B cell (primary cell): ENCODE results near the gene MYADML2. TPM values are rescaled to one million over a fixed set of nuclear protein-coding genes. Genes with fewer than 3 reads are reported as not detected.

Experiments used
- ATAC-seq: fragments of 200-7000 bp; cut with Tn5 transposase; one replicate; pipeline ENCODE4 v1.10.0; 2021; ENCODE audit warnings: low read depth, mild to moderate bottlenecking, moderate number of reproducible peaks, moderate library complexity
- CTCF ChIA-PET: fragments of 350-600 bp; sonication (Branson Sonifier 250); formaldehyde crosslinking; loops from one replicate; lab custom pipeline; 2021; ENCODE audit warnings: antibody characterized with exemption, inconsistent platforms; lab: Charles Lee
- POLR2A ChIA-PET: fragments of 350-600 bp; sonication (Branson Sonifier 250); formaldehyde crosslinking; loops from one replicate; lab custom pipeline; 2021; ENCODE audit warnings: antibody characterized with exemption; lab: Charles Lee
- DNase-seq: peaks from one replicate; pipeline ENCODE4 v3.0.0; 2013
- H2AFZ ChIP-seq: 2 replicates; pipeline ENCODE4 v1.6.1; 2012; ENCODE audit warnings: mild to moderate bottlenecking, low read depth, low read length; ENCODE audit not compliant: insufficient read depth, poor library complexity, severe bottlenecking
- H3K27ac ChIP-seq, 2 donors: 1 replicate in 1 of 2; 2 replicates in 1 of 2; pipeline ENCODE4 v1.5.1; 2012 to 2013; ENCODE audit warnings: low read length in 2 of 2, mild to moderate bottlenecking in 2 of 2, moderate library complexity in 1 of 2
- H3K27me3 ChIP-seq, 4 experiments: fragments of 200-600 bp in 1 of 4; sonication (generic) in 1 of 4; replicated peaks in 1 of 4; 1 replicate in 2 of 4; 2 replicates in 2 of 4; pipeline versions ENCODE4 v1.6.1 to v1.7.0; 2013 to 2016; ENCODE audit warnings: low read length in 3 of 4, mild to moderate bottlenecking in 2 of 4, mixed read lengths in 1 of 4, moderate library complexity in 1 of 4; ENCODE audit not compliant: insufficient read depth in 4 of 4, control insufficient read depth in 3 of 4; ENCODE audit errors: control extremely low read depth in 1 of 4
- H3K36me3 ChIP-seq, 2 experiments: replicated peaks in 1 of 2; 1 replicate in 1 of 2; 2 replicates in 1 of 2; pipeline versions ENCODE4 v1.6.1 to v1.7.1; 2013; ENCODE audit warnings: low read length in 1 of 2; ENCODE audit not compliant: insufficient read depth in 2 of 2, control insufficient read depth in 1 of 2; ENCODE audit errors: control extremely low read depth in 1 of 2, extremely low read depth in 1 of 2
- H3K4me1 ChIP-seq, 2 donors: fragments of 200-600 bp in 1 of 2; sonication (generic) in 1 of 2; 1 replicate in 1 of 2; 2 replicates in 1 of 2; pipeline versions ENCODE4 v1.5.1 to v1.6.1; 2013 to 2017; ENCODE audit warnings: low read length in 2 of 2; ENCODE audit not compliant: control insufficient read depth in 2 of 2, insufficient read depth in 2 of 2
- H3K4me2 ChIP-seq: replicated peaks from 2 replicates; pipeline ENCODE3; 2012; ENCODE audit warnings: mild to moderate bottlenecking, low read depth, low read length; ENCODE audit not compliant: poor library complexity, severe bottlenecking
- H3K4me3 ChIP-seq, 5 experiments: fragments of 200-600 bp in 1 of 5; sonication (generic) in 1 of 5; 1 replicate in 3 of 5; 2 replicates in 2 of 5; pipeline versions ENCODE4 v1.5.1 to v1.7.0; 2011 to 2016; ENCODE audit warnings: low read length in 4 of 5, mild to moderate bottlenecking in 4 of 5, low read depth in 2 of 5, control low read depth in 1 of 5, moderate library complexity in 1 of 5; ENCODE audit not compliant: insufficient read depth in 1 of 5; ENCODE audit errors: control extremely low read depth in 1 of 5, extremely low read depth in 1 of 5
- H3K79me2 ChIP-seq: fragments of 200-600 bp; sonication (generic); one replicate; pipeline ENCODE4 v1.6.0; 2016; ENCODE audit warnings: low read length; ENCODE audit not compliant: control insufficient read depth, insufficient read depth
- H3K9ac ChIP-seq: fragments of 200-600 bp; sonication (generic); 2 replicates; pipeline ENCODE4 v1.6.1; 2017; ENCODE audit warnings: mild to moderate bottlenecking, low read length, moderate library complexity
- H3K9me3 ChIP-seq, 3 donors: one replicate each; pipeline versions ENCODE4 v1.6.1 to v1.7.1; 2013; ENCODE audit warnings: low read length in 2 of 3; ENCODE audit not compliant: control insufficient read depth in 2 of 3, insufficient read depth in 1 of 3; ENCODE audit errors: control extremely low read depth in 1 of 3
- H4K20me1 ChIP-seq: 2 replicates; pipeline ENCODE4 v1.6.0; 2012; ENCODE audit warnings: mild to moderate bottlenecking, low read length; ENCODE audit not compliant: insufficient read depth, control insufficient read depth, poor library complexity, severe bottlenecking
- H3K27ac Mint-ChIP-seq: one replicate; pipeline ENCODE4 v1.8.0; 2021; ENCODE audit warnings: mixed read lengths
- H3K27me3 Mint-ChIP-seq: one replicate; pipeline ENCODE4 v1.8.0; 2021; ENCODE audit warnings: mixed read lengths
- H3K4me1 Mint-ChIP-seq: one replicate; pipeline ENCODE4 v1.8.0; 2021; ENCODE audit warnings: mixed read lengths
- H3K4me3 Mint-ChIP-seq: one replicate; pipeline ENCODE4 v1.8.0; 2021; ENCODE audit warnings: mixed read lengths
- H3K9me3 Mint-ChIP-seq: one replicate; pipeline ENCODE4 v1.8.0; 2022; ENCODE audit warnings: mixed read lengths; ENCODE audit not compliant: insufficient read depth
- EZH2 ChIP-seq: IDR thresholded peaks from 2 replicates; pipeline ENCODE4 v1.6.1; 2012; ENCODE audit warnings: borderline replicate concordance, low read depth, mild to moderate bottlenecking, moderate library complexity, low read length; ENCODE audit not compliant: insufficient read depth, poor library complexity, severe bottlenecking
- WGBS: methylation state at CpG from one replicate; pipeline ENCODE4 v1.1.5; 2013; ENCODE audit warnings: missing lambda C conversion rate; ENCODE audit not compliant: insufficient coverage; 5-methylcytosine and 5-hydroxymethylcytosine counted together
- intact Hi-C: fragments of 100-400 bp; cut with micrococcal nuclease; formaldehyde crosslinking; loops from one replicate; pipeline ENCODE4 v1.10.0; 2022
- polyA plus RNA-seq: library from polyadenylated mRNA; depleted of rRNA; stranded (reverse); fragments of >200 nt; gene quantifications from 2 replicates; pipeline ENCODE4 v1.2.3, GENCODE V29; 2012
- total RNA-seq, 2 donors: library from RNA; stranded (reverse); fragments of 120-200 nt in 1 of 2; gene quantifications; 1 replicate in 1 of 2; 2 replicates in 1 of 2; pipeline versions ENCODE4 v1.2.3 to v1.2.4, GENCODE V29; 2013 to 2022
- TF ChIP-seq, protein P1 (sequence below): fragments of 200-600 bp; IDR thresholded peaks from one replicate; pipeline ENCODE4 v1.8.0; 2022; ENCODE audit warnings: antibody characterized with exemption, mild to moderate bottlenecking

MYADML2 gene
- total and polyA plus RNA-seq, 2 donors (not counting 1 experiment from before 2014, with no cell fraction given) = not detected

DNA sequence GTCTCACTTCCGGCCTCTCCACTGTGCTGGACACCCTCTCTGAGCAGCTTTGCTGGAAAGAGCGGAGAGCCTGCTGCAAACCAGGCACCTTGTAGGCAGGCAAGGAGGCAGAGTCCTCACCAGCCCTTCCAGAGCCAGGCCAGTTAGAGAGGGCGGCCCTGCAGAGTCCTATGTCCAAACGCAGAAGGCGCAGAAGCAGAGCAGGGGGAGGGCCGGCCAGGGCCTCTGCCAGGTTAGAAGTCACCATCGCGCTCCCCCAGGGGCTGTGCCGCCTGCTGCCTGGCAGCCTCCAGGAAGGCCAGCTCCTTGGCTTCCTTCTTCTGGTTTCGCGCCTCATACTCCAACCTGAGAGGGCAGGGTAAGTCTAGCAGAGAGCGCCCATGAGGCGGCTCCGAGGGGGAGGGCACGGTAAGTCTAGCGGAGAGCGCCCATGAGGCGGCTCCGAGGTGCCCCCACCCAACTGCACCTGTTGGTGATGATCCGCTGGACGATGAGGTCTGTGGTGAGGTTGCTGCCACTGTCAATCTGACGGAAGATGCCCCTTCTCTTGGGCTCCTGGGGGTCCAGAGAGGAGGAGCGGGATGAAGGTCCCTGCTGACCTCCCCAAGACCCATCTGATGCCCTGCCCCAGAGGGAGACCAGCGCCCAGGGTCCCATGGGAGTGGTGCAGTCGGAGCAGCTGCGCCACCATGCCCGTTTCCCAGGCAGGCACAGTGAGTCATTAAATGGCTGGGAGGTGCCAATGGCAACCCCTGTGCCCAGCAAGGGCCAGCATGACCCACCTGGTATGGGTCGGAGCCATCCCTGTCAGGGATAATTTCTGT lies 42.2 kb downstream of the MYADML2 start:
- Histone ChIP-seq H3K4me1 (peaks cover 6 to 15% of the 10 kb centered on the region in 2 donors), H4K20me1 (peaks cover 10% of the 10 kb centered on the region), H3K9me3 (no peaks in the 10 kb centered on the region), H3K4me3 (no peak overlapping the region), H2AFZ (no peak overlapping the region), H3K27ac (no peak overlapping the region), H3K9ac (no peak overlapping the region), H3K36me3 (peaks cover 0 to 29% of the 10 kb centered on the region in 2 experiments), H3K79me2 (peaks cover 15% of the 10 kb centered on the region), H3K4me2 (no peak overlapping the region), H3K27me3 (peaks cover 0 to 20% (median 7%) of the 10 kb centered on the region in 4 experiments)
- POLR2A ChIA-PET = no interaction called here
- intact Hi-C loops = no loop called here
- ATAC-seq (no peak), DNase-seq (no peak)
- CTCF ChIA-PET = no interaction called here
- H3K27me3 Mint-ChIP-seq = peaks cover 7% of the 10 kb centered on the region
- no peak overlapping the region for H3K4me3 Mint-ChIP-seq
- no peak for TF ChIP-seq EZH2
- TF ChIP-seq, protein P1, sequence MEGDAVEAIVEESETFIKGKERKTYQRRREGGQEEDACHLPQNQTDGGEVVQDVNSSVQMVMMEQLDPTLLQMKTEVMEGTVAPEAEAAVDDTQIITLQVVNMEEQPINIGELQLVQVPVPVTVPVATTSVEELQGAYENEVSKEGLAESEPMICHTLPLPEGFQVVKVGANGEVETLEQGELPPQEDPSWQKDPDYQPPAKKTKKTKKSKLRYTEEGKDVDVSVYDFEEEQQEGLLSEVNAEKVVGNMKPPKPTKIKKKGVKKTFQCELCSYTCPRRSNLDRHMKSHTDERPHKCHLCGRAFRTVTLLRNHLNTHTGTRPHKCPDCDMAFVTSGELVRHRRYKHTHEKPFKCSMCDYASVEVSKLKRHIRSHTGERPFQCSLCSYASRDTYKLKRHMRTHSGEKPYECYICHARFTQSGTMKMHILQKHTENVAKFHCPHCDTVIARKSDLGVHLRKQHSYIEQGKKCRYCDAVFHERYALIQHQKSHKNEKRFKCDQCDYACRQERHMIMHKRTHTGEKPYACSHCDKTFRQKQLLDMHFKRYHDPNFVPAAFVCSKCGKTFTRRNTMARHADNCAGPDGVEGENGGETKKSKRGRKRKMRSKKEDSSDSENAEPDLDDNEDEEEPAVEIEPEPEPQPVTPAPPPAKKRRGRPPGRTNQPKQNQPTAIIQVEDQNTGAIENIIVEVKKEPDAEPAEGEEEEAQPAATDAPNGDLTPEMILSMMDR = no peak
- WGBS = 95% methylated on average over 27 of the region's 28 CpGs
- H3K9me3 Mint-ChIP-seq = no peaks in the 10 kb centered on the region
- H3K4me1 Mint-ChIP-seq = peaks cover 5% of the 10 kb centered on the region
- no peak overlapping the region for H3K27ac Mint-ChIP-seq

DNA sequence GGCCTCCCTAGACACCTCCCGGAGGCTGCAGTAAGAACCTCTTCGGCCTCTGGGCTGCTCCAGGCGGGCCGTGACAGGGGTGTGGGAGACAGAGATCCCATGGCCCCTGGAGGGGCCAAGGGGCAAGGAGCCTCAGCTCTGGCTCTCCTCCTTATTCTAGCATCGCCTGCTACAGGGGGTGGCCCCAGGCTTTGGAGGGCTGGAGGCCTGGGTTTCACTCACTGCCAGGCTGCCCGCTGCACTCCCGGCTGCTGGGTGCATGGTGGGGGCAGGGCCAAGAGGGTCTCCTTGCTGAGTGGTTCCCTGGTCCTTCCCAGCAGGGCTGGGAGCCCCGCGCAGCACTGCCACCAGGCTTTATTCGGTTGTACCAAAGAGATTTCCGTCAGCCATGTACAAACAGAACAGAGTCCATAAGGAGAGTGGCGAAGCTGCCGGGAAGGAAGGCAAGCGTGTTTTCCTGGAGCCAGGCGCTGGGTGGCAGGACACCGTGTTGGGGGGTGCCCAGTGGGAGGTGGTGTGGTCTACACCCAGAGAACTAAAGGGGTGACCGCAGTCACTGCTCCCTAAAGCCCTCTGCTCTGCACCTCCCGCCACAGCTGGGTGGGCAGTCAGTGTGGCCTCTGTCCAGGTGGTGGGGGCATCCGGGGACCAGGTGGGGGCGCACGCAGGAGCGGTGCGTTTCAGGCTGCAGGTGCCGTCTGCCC lies 43.0 kb downstream of the MYADML2 start:
- Histone ChIP-seq H3K4me3 (no peak overlapping the region), H4K20me1 (peaks cover 2% of the 10 kb centered on the region), H3K27ac (no peak overlapping the region), H3K36me3 (peaks cover 0 to 35% of the 10 kb centered on the region in 2 experiments), H2AFZ (no peak overlapping the region), H3K79me2 (peaks cover 8% of the 10 kb centered on the region), H3K9me3 (no peaks in the 10 kb centered on the region), H3K9ac (no peak overlapping the region), H3K4me2 (no peak overlapping the region), H3K27me3 (peaks cover 0 to 20% (median 7%) of the 10 kb centered on the region in 4 experiments), H3K4me1 (peaks cover 6 to 15% of the 10 kb centered on the region in 2 donors)
- ChIA-PET CTCF (no interaction called here), POLR2A (no interaction called here)
- Mint-ChIP-seq H3K27ac (no peak overlapping the region), H3K4me3 (no peak overlapping the region), H3K27me3 (peaks cover 7% of the 10 kb centered on the region), H3K4me1 (peaks cover 5% of the 10 kb centered on the region), H3K9me3 (no peaks in the 10 kb centered on the region)
- intact Hi-C loops = no loop called here
- ATAC-seq (no peak), DNase-seq (no peak)
- TF ChIP-seq, protein P1 = no peak
- no peak for TF ChIP-seq EZH2
- WGBS = 94% methylated on average over 19 of the region's 24 CpGs
